Pancreas (tissue), 10 donors: Measurements from ENCODE around the gene PTPRM. TPM values are rescaled to one million over a fixed set of nuclear protein-coding genes. Genes with fewer than 3 reads are reported as not detected.
"Not testable (repeated sequence)": the region's sequence is repeated elsewhere in the genome, so short reads cannot be mapped to it uniquely, and the experiment has no call there.

ENCODE experiments used
- ATAC-seq, 4 donors: fragments of 200-7000 bp; cut with Tn5 transposase; one replicate each; pipeline versions ENCODE4 v1.8.0 to v1.9.1; 2020; ENCODE audit warnings: mild to moderate bottlenecking in 4 of 4, moderate library complexity in 4 of 4
- DNase-seq, 6 donors: peaks; one replicate each; pipeline ENCODE4 v3.0.0-alpha.2; 2020
- FAIRE-seq: peaks from 2 replicates; lab custom pipeline; 2012; peaks lifted over from hg19 to GRCh38; lab: Jason Lieb, UNC
- H3K27ac ChIP-seq, 4 donors: fragments of 200-600 bp; sonication (generic); 1 replicate in 3 of 4; 2 replicates in 1 of 4; pipeline versions ENCODE4 v1.5.0 to v1.8.0; 2020
- H3K27me3 ChIP-seq, 4 donors: fragments of 200-600 bp; one replicate each; pipeline ENCODE4 v1.8.0; 2021
- H3K36me3 ChIP-seq, 3 donors: fragments of 200-600 bp; sonication (generic) in 1 of 3; one replicate each; pipeline versions ENCODE4 v1.5.0 to v1.8.0; 2020 to 2021
- H3K4me1 ChIP-seq, 3 donors: fragments of 200-600 bp; one replicate each; pipeline ENCODE4 v1.8.0; 2021
- H3K4me3 ChIP-seq, 4 donors: fragments of 200-600 bp; sonication (generic) in 2 of 4; one replicate each; pipeline versions ENCODE4 v1.5.0 to v1.8.0; 2020 to 2021
- H3K9me3 ChIP-seq, 4 donors: fragments of 200-600 bp; one replicate each; pipeline ENCODE4 v1.8.0; 2021
- WGBS, 2 donors: extraction: QIAGEN DNeasy Blood & Tissue Kit; methylation state at CpG; one replicate each; pipeline ENCODE4 v1.1.7; 2013; 5-methylcytosine and 5-hydroxymethylcytosine counted together
- intact Hi-C, 3 donors: fragments of 100-400 bp; cut with DNase I; formaldehyde crosslinking; loops; one replicate each; pipeline versions ENCODE4 v1.11.1 to v1.14.2; 2022
- polyA plus RNA-seq, 2 donors: library from polyadenylated mRNA; stranded (reverse); fragments of 200-250 nt; gene quantifications; one replicate each; pipeline ENCODE4 v1.2.3, GENCODE V29; 2013
- total RNA-seq, 6 donors: library from RNA; stranded (reverse); fragmentation: NEBNext Ultra II Directional in 4 of 6; extraction: Animal tissue kit (Norgen Biotek cat#: 25700) in 4 of 6; gene quantifications; one replicate each; pipeline versions ENCODE4 v1.2.1 to v1.2.4, GENCODE V29; 2021 to 2023
- TF ChIP-seq, protein P1 (sequence below), 4 donors: fragments of 200-600 bp; sonication (generic) in 3 of 4; IDR thresholded peaks; one replicate each; pipeline versions ENCODE4 v1.5.0 to v1.8.0; 2021; ENCODE audit warnings: antibody characterized with exemption in 4 of 4
- donor health status: healthy with polysubstance abuse.
- donor health status: DM: no; HTN: no; CAD: no; lungs with moderate emphysema.
- donor health status: DM: no; HTN: no; CAD: no.
- donor health status: control.
- donor health status: control.
- donor health status: Bipolar disorder and iron deficiency.
- donor health status: DM: yes; HTN: yes; CAD: no.
- donor health status: DM: no; HTN: no; CAD: no.
- donor health status: DM: no; HTN: no; CAD: no.
- donor health status: DM: yes; HTN: yes; CAD: no.

PTPRM gene
- total and polyA plus RNA-seq, 8 donors = 14.5 to 50.7 (median 19.7) TPM

- no peaks in the 10 kb centered on the region for H3K27me3 ChIP-seq
- 90 to 95% methylated on average over 3 of the region's 3 CpGs for WGBS, 2 donors
- H3K27ac ChIP-seq = no peak overlapping the region
- FAIRE-seq = no peak
- no peaks in the 10 kb centered on the region for H3K9me3 ChIP-seq
- intact Hi-C loops = no loop called here
- H3K36me3 ChIP-seq = no peaks in the 10 kb centered on the region
- no peaks in the 10 kb centered on the region for H3K4me1 ChIP-seq
- H3K4me3 ChIP-seq = no peak overlapping the region
- TF ChIP-seq, protein P1, sequence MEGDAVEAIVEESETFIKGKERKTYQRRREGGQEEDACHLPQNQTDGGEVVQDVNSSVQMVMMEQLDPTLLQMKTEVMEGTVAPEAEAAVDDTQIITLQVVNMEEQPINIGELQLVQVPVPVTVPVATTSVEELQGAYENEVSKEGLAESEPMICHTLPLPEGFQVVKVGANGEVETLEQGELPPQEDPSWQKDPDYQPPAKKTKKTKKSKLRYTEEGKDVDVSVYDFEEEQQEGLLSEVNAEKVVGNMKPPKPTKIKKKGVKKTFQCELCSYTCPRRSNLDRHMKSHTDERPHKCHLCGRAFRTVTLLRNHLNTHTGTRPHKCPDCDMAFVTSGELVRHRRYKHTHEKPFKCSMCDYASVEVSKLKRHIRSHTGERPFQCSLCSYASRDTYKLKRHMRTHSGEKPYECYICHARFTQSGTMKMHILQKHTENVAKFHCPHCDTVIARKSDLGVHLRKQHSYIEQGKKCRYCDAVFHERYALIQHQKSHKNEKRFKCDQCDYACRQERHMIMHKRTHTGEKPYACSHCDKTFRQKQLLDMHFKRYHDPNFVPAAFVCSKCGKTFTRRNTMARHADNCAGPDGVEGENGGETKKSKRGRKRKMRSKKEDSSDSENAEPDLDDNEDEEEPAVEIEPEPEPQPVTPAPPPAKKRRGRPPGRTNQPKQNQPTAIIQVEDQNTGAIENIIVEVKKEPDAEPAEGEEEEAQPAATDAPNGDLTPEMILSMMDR (IDR thresholded peaks at IDR 0.05) = no peak
- no peak for DNase-seq
- no peak for ATAC-seq
These were observed 390.2 kb downstream of the PTPRM start for GRCh38 chr18:7957297-7957696.

- no peak overlapping the region for H3K4me3 ChIP-seq
- H3K36me3 ChIP-seq = no peaks in the 10 kb centered on the region
- H3K27me3 ChIP-seq = no peaks in the 10 kb centered on the region
- ATAC-seq (peak in 3 of 4 donors; percentile 28 to 77 (median 38)), FAIRE-seq (no peak), DNase-seq (no peak)
- peak overlapping the region in 1 of 4 donors; percentile 25 for H3K27ac ChIP-seq
- 54 to 67% methylated on average over 4 of the region's 4 CpGs for WGBS, 2 donors
- TF ChIP-seq, protein P1 (IDR thresholded peaks at IDR 0.05) = no peak
- no peaks in the 10 kb centered on the region for H3K9me3 ChIP-seq
- intact Hi-C loops = no loop called here
- H3K4me1 ChIP-seq = no peaks in the 10 kb centered on the region
These were observed 391.2 kb downstream of the PTPRM start for GRCh38 chr18:7958081-7958896.

GRCh38 chr18:7958897-7959146 is 391.7 kb downstream of the PTPRM start:
- no peaks in the 10 kb centered on the region for H3K9me3 ChIP-seq
- ATAC-seq (no peak), DNase-seq (no peak), FAIRE-seq (no peak)
- WGBS, 2 donors = 91 to 96% methylated on average over 1 of the region's 1 CpG
- no peaks in the 10 kb centered on the region for H3K4me1 ChIP-seq
- H3K27ac ChIP-seq = peak overlapping the region in 1 of 4 donors; percentile 25
- intact Hi-C loops = no loop called here
- H3K27me3 ChIP-seq = no peaks in the 10 kb centered on the region
- H3K36me3 ChIP-seq = no peaks in the 10 kb centered on the region
- no peak overlapping the region for H3K4me3 ChIP-seq
- TF ChIP-seq, protein P1 (IDR thresholded peaks at IDR 0.05) = no peak

- H3K36me3 ChIP-seq, FAIRE-seq, ATAC-seq, H3K27me3 ChIP-seq, H3K4me1 ChIP-seq, DNase-seq, H3K9me3 ChIP-seq, H3K4me3 ChIP-seq, intact Hi-C loops, H3K27ac ChIP-seq: not testable (repeated sequence)
- WGBS, 2 donors = 40% methylated on average over 1 of the region's 18 CpGs; no CpG with 5 or more reads in 1 of the 2 donors
These were observed 399.6 kb downstream of the PTPRM start for GRCh38 chr18:7966682-7967081.

DNA sequence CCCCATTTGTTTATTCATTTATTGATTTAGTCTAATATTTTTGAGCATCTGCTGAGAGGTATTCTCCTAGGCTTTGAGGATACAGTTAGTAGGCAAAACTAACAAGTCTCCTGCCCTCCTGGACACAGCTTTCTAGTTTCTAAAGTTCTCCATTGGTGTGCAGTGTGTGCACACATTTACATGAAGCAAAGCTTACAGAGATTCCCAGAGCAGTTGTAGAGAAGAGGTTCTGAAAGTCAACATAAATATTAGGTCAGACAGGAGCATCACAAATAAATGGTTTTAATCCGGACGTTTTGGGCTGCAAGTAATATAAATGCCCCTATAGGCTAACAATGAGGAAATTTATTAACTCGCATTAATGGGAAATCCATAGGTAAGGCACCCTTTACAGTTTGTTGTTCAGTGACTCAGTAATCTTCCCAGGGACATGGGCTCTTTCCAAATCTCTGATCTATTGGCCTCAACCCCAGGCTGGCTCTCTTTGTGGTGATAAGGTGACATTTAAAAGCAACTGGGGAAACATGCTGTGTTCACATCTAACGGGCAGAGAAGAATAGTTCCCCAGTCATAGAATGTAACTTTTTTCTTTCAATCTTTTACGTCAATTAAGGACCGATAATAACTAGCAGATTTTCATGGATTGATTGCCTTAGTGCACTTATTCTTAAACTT is 407.2 kb downstream of the PTPRM start:
- H3K27ac ChIP-seq = no peak overlapping the region
- no peaks in the 10 kb centered on the region for H3K9me3 ChIP-seq
- H3K27me3 ChIP-seq = no peaks in the 10 kb centered on the region
- DNase-seq (peak in 2 of 6 donors; percentile 23 to 39), ATAC-seq (peak; percentile 86 to 95 (median 90)), FAIRE-seq (no peak)
- TF ChIP-seq, protein P1 (IDR thresholded peaks at IDR 0.05) = no peak
- no peak overlapping the region for H3K4me3 ChIP-seq
- no peaks in the 10 kb centered on the region for H3K4me1 ChIP-seq
- H3K36me3 ChIP-seq = no peaks in the 10 kb centered on the region
- intact Hi-C loops = no loop called here
- WGBS, 2 donors = 34 to 37% methylated on average over 6 of the region's 6 CpGs
